BE2C (cell line): ENCODE results near the gene CCL2.
"Not testable (repeated sequence)": the region's sequence is repeated elsewhere in the genome, so short reads cannot be mapped to it uniquely, and the experiment has no call there.

Source experiments
- DNase-seq: peaks from one replicate; pipeline ENCODE4 v3.0.0-alpha.2; 2020
- H3K27me3 ChIP-seq: fragments of 250-450 bp; sonication (Bioruptor Pico); 2 replicates; pipeline ENCODE4 v1.5.1; 2020; ENCODE audit warnings: mild to moderate bottlenecking
- H3K36me3 ChIP-seq: fragments of 250-450 bp; sonication (Bioruptor Pico); 2 replicates; pipeline ENCODE4 v1.5.1; 2020; ENCODE audit warnings: mild to moderate bottlenecking
- H3K4me1 ChIP-seq: fragments of 250-450 bp; sonication (Bioruptor Pico); 2 replicates; pipeline ENCODE4 v1.5.1; 2020
- H3K4me3 ChIP-seq: 2 replicates; pipeline ENCODE4 v1.5.1; 2011; ENCODE audit warnings: low read depth, low read length
- H3K9me3 ChIP-seq: fragments of 250-450 bp; sonication (Bioruptor Pico); 2 replicates; pipeline ENCODE4 v1.5.1; 2020
- TF ChIP-seq, protein P1 (sequence below): IDR thresholded peaks from 2 replicates; pipeline ENCODE4 v1.5.1; 2012; ENCODE audit warnings: mild to moderate bottlenecking, low read depth, low read length

The CCL2 gene

DNA sequence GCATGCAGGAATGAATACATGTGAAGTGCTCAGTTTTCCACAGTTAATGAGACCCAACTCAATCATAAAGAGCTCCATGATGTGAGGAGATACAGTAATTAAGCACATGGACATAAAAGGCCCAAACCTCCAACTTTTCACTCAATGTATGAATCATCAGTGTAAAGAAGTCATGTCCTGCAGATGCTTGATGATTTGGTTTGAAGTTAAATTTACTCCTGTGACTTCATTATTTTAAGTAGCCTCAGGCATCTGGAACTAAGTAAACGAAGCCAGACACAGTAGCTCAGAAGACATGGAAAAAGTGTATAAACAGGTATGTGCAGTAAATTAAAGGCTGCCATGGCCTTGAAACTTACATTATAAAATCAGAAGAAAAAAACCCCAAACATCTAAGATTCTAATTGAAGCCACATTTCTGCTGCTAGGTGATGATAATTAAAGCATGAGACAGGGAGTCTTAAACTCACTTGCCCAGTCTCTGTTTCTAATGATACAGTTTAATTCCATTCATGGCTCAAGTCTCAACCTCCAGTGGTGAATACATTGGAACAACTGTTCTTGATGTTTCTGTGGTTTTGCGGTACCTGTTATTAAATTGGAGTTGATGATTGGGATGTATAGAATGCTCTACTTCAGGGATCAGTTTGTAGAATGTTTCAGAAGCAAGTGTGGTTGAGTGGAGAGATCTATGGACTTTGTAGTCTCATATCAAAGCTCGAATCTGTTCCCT lies 28.9 kb upstream of the CCL2 start:
- H3K27me3 ChIP-seq, result no peaks in the 10 kb centered on the region; the same call in 1 of the 2 replicates
- no peaks in the 10 kb centered on the region for H3K9me3 ChIP-seq
- no peaks in the 10 kb centered on the region for H3K4me1 ChIP-seq
- no peaks in the 10 kb centered on the region for H3K36me3 ChIP-seq
- H3K4me3 ChIP-seq, result no peak overlapping the region
- TF ChIP-seq, protein P1, sequence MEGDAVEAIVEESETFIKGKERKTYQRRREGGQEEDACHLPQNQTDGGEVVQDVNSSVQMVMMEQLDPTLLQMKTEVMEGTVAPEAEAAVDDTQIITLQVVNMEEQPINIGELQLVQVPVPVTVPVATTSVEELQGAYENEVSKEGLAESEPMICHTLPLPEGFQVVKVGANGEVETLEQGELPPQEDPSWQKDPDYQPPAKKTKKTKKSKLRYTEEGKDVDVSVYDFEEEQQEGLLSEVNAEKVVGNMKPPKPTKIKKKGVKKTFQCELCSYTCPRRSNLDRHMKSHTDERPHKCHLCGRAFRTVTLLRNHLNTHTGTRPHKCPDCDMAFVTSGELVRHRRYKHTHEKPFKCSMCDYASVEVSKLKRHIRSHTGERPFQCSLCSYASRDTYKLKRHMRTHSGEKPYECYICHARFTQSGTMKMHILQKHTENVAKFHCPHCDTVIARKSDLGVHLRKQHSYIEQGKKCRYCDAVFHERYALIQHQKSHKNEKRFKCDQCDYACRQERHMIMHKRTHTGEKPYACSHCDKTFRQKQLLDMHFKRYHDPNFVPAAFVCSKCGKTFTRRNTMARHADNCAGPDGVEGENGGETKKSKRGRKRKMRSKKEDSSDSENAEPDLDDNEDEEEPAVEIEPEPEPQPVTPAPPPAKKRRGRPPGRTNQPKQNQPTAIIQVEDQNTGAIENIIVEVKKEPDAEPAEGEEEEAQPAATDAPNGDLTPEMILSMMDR, result no peak
- DNase-seq, result no peak

DNA sequence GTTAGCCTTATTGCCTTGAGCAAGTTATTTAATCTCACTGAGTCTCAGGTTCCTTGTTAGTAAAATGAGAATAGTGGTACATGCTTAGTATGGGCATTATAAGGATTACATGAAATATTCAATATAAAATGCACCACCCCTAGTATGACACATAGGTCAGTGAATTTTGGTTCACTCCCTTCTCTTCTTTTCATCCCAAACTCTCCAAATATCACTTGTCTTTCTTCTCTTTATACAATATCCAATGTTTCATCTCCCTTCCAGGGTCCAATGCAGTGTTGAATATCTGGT lies 28.4 kb upstream of the CCL2 start:
- Histone ChIP-seq H3K4me1 (no peaks in the 10 kb centered on the region), H3K27me3 (peaks cover 2% of the 10 kb centered on the region; the same call in 1 of the 2 replicates), H3K4me3 (no peak overlapping the region), H3K36me3 (no peaks in the 10 kb centered on the region), H3K9me3 (no peaks in the 10 kb centered on the region)
- DNase-seq, result no peak
- TF ChIP-seq, protein P1, result no peak

GRCh38 chr17:34227293-34227692 lies 27.8 kb upstream of the CCL2 start:
- not testable (repeated sequence) for H3K4me1 ChIP-seq, H3K4me3 ChIP-seq, H3K36me3 ChIP-seq, H3K9me3 ChIP-seq, H3K27me3 ChIP-seq, DNase-seq

DNA sequence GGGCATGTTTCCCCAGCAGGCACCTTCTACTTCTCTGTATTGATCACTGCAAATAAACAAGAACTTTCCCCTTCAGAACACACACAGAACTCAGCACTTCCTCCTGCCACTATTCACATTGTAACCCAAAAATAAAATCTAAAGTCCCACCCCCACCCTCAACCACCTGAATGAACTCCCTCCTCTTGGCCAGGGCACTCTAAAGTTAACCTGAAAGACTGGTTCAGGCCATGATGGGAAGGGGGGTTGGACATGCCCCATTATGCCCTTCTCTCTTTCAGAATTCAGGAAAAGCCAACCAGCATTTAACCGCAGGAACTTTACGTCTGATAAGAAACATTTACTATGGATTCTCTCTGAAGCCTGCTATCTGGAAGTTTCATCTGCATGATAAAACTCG lies 27.4 kb upstream of the CCL2 start:
- Histone ChIP-seq H3K27me3 (peaks cover 2% of the 10 kb centered on the region; the same call in 1 of the 2 replicates), H3K36me3 (no peaks in the 10 kb centered on the region), H3K4me1 (no peaks in the 10 kb centered on the region), H3K9me3 (no peaks in the 10 kb centered on the region), H3K4me3 (no peak overlapping the region)
- no peak for DNase-seq
- TF ChIP-seq, protein P1, result no peak

DNA sequence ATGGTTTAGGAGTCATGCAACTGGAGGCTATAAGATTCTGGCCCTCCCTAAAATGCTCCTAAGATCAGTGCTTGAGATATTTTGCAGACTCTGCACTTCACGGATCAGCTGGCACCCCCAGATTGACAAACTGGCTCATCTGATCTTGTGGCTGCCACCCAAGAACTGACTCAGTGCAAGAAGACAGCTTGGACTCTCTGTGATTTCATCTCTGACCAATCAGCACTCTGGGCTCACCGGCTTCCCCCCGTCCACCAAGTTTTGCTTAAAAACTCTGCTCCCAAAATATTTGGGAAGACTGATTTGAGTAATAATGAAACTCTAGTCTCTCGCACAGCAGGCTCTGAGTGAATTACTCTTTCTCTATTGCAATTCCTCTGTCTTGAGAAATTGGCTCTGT lies 26.3 kb upstream of the CCL2 start:
- DNase-seq, result no peak
- no peaks in the 10 kb centered on the region for H3K4me1 ChIP-seq
- peaks cover 2% of the 10 kb centered on the region; the same call in 1 of the 2 replicates for H3K27me3 ChIP-seq
- no peak overlapping the region for H3K4me3 ChIP-seq
- no peaks in the 10 kb centered on the region for H3K9me3 ChIP-seq
- H3K36me3 ChIP-seq, result no peaks in the 10 kb centered on the region
- TF ChIP-seq, protein P1, result no peak

GRCh38 chr17:34230342-34230741 lies 24.7 kb upstream of the CCL2 start:
- TF ChIP-seq, protein P1, result no peak
- Histone ChIP-seq H3K4me3 (no peak overlapping the region), H3K27me3 (peaks cover 2% of the 10 kb centered on the region; the same call in 1 of the 2 replicates), H3K36me3 (no peaks in the 10 kb centered on the region), H3K9me3 (no peaks in the 10 kb centered on the region), H3K4me1 (no peaks in the 10 kb centered on the region)
- DNase-seq, result no peak
